NCI-H146 treated with DMSO at 0.1 percent for 48 hours (cell line): Measurements from ENCODE around the gene SMAD5.

Source experiments
- DNase-seq: peaks from one replicate; lab custom pipeline; 2025; ENCODE audit not compliant: unreplicated experiment; lab: John Stamatoyannopoulos, UW

SMAD5 gene

DNA sequence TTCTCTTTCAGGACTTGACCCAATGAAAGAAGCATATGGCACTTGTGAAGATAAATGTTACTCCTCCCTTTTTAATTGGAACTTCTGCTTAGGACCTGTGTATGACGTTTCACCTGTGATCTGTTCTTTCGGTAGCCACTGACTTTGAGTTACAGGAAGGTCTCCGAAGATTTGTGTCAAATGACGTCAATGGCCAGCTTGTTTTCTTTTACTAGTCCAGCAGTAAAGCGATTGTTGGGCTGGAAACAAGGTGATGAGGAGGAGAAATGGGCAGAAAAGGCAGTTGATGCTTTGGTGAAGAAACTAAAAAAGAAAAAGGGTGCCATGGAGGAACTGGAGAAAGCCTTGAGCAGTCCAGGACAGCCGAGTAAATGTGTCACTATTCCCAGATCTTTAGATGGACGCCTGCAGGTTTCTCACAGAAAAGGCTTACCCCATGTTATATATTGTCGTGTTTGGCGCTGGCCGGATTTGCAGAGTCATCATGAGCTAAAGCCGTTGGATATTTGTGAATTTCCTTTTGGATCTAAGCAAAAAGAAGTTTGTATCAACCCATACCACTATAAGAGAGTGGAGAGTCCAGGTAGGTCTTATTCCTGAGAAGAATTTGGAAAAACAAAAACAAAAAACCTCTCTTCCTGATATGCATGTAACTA lies 21.1 kb downstream of the SMAD5 start:
- DNase-seq = no peak

DNA sequence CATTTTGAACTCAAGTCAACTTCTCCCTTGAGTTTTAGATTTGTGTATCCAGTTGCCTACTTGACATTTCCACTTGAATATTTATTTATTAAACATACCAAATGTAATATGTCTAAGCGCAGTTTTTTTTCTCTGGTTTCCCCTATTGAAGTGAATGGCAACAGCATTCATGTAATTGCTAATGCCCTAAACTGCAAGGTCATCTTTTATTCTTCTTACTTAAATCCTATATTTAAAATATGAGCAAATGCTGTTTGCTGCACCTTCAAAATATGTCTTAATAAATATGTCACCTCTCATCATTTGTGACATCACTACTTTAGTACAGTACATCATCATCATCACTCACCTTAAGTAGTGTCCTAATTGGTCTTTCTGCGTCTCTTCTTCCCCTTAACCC lies 22.4 kb downstream of the SMAD5 start:
- DNase-seq = no peak

DNA sequence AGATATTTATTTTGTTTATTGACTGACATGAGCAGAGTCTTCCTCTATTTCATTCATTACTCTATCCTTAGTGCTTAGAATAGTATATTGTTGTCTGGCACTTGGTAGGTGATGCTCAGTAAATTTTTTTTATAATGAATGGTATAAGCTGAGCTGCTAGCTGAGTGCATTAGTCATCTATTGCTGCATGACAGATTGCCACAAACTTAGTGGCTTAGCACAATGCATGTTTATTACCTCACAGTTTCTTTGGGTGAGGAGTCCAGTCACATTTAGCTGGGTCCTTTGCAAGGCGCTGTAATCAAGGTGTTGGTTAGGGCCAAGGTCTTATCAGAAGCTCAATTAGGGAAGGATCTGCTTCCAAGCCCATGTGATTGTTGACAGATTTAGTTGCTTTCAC lies 23.1 kb downstream of the SMAD5 start:
- no peak for DNase-seq

DNA sequence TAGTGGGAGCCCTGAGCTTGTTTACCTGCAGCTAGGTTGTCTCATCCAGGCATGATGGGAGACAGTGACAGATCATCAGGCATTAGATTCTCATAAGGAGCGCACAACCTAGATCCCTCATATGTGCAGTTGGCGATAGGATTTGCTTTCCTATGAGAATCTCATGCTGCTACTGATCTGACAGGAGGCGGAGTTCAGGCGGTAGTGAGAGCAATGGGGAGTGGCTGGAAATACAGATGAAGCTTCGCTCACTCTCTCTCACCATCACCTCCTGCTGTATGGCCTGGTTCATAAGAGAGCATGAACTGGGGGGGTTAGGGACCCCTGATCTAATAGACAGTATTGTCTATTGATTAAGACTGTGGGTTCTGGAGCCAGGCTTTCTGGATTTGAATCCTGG lies 24.9 kb downstream of the SMAD5 start:
- no peak for DNase-seq

DNA sequence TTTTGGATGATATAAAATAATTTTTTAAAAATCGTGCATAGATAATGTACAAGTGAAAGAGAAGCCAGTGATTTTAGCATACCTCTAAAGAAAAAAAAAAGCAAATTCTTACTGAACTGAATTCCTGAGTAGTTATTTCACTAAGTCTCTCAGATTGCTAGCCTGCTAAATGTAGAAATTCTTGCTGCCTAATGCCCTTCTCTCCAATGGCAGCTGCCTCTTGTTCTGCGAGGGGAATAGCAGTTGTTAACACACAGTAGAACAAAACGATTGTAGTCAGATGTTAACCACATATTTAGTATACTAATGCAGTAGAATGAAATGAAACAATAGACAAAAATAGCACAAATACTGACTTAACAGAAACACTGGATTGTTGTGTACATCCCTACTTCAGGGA lies 26.8 kb downstream of the SMAD5 start:
- no peak for DNase-seq

DNA sequence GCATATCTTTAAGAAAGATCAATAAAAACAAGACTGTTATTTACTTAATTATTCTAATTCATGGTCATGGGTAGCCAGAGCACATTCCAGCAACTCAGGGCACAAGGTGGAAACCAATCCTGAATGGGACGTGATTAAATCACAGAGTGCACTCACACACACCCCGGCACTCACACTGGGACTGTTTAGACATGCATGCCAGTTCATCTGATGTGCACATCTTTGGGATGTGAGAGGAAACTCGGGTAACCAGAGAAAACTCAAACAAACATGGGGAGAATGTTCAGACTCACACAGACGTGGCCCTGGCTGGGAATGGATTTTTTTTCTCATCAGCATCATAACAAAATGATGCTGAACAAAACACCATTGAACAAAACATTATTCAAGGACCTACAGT lies 29.4 kb downstream of the SMAD5 start:
- DNase-seq = no peak

DNA sequence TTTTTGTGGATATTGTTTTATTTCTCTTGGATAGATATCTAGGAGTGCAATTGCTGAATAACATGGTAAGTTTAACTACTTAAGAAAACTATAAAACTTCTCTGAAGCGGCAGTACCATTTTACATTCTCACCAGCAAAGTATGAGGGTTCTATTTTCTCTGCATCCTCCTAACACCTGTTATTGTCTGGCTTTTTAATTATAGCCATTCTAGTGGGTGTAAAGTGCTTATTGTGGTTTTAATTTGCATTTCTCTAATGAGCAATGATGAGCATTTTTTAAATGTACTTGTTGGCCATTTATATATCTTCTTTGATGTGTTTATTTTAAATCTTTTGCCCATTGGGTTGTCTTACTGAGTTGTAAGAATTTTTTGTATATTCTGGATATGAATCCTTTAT lies 31.6 kb downstream of the SMAD5 start:
- no peak for DNase-seq

DNA sequence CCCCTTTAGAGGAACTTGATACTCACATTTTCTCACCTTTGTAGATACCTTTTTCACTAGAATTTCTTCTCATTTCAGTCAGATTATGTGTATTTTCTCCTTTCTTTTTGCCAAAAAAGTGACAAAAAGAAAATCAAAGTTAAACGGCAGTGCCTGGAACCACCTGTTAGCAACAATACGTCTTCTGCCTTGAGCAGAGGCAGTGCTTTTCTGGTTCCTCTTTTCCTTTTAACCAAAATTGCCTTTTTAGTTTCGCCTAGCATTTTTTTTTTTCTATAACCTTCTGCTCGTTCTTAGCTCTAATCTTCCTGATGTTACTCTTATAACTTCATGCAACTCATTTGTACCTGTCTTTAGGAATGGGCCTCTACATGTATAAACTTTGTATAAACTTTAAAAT lies 34.3 kb downstream of the SMAD5 start:
- DNase-seq = no peak

DNA sequence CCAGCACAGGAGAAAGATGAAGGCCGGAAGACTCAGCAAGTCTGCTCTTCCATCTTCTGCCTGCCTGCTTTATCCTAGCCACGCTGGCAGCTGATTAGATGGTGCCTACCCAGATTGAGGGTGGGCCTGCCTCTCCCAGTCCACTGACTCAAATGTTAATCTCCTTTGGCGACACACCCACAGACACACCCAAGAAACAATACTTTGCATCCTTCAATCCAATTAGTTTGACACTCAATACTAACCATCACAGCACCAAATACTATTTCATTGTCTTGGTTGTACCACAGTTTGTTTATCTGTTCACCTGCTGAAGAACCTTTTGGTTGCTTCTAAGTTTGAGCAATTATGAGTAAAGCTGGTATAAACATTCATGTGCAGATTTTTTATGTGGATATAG lies 36.6 kb downstream of the SMAD5 start:
- DNase-seq = no peak

DNA sequence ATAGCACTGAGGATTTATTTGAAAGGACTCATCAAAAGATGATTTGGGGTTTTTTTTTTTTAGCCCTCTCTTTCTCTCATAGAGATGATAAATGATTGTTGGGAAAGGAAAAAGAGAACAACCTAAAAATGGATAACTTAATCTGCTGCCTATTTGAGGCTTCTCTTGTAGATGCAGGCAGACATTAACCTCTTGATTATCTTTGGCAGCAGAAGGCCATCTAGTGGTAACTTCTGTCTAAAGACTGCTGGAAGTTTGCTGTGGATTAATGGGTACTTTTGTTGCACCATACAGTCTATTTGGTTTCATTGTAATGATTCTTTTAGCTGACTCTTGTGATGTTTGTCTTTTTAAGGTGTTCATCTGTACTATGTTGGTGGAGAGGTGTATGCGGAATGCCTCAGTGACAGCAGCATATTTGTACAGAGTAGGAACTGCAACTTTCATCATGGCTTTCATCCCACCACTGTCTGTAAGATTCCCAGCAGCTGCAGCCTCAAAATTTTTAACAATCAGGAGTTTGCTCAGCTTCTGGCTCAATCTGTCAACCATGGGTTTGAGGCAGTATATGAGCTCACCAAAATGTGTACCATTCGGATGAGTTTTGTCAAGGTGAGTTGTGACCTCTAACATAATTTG lies 41.5 kb downstream of the SMAD5 start:
- peak; percentile 6 for DNase-seq

DNA sequence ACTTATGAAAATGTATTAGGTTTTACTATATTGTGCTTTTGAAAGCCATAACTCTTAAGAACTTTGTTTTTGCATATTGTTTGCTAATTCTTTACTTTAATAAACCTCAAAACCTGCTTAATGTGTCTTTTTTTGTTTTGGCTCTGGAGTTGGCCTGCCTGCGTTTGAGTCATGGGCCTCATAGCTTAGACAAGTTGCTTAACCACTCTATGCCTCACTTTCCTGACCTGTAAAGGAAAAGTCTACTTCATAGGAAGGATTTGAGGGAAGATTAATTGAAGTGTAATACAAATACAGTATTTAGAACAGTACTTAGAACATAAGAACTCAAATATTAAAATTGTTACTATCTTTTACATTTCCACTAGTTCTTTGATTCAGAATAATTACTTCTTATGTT lies 50.0 kb downstream of the SMAD5 start:
- DNase-seq = no peak

DNA sequence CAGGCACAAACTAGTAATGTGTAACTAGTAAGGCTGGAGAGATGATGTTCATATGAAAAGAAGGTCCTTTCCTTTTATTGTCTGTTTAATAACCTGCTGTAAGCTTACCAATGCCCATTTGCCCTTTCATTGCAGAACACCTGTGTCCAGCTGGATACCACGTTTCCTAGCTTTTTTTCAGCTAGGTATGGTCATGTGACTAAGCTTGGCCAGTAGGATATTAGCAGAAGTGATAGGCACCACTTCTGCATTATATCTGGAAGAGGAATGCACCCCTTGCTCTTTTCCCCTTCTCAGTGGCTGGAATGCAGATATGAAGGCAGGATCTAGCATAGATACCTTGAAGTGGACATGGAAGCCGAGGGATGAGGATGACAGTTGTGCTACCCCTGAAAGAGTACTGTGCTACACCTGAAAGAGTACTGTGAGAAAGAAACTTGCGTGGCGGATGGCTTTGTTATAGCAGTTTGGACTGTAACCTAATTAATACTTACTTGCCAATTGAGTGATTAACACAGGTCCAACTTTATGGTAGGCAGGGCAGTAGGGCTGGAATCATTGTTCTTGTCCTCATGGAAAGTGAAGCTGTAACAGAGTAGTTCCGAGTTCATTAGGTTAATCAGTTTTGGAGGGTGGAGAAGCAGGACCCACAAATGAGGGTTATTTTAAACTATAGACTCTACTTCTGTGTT lies 53.5 kb downstream of the SMAD5 start:
- no peak for DNase-seq

DNA sequence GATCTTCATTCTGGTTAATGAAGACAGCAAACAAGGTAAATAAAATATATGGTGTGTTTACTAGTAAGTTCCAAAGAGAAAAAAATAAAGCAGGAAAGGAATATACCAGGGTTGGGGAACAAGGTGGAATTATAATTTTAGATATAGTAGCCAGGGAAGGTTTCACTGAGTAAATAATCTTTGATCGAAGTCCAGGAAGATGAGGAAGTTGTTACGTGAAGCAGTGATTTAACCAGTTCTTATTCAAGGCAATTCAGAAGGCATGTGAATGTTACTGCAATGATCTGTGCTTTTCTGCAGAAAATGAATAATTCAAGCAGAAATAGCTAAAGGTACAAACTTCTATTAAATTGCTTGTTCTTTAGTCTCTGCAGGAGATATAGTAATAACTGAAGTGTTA lies 54.2 kb downstream of the SMAD5 start:
- DNase-seq = no peak

DNA sequence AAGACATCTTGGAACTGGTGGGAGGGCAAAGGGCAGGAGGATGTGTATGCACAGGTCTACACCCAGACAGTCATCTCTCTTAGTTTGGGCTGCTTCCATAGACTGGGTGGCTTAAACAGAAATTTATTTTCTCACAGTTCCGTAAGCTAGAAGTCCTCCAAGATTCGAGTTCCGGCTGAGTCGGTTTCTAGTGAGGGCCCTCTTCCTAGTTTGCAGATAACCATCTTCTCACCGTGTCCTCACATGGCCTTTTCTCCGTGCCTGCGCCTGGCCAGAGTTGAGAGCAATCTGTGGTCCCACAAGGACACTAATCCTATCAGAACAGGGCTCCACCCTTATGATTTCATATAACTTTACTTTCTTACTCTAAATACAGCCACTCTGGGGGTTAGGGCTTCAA lies 56.2 kb downstream of the SMAD5 start:
- DNase-seq = no peak

DNA sequence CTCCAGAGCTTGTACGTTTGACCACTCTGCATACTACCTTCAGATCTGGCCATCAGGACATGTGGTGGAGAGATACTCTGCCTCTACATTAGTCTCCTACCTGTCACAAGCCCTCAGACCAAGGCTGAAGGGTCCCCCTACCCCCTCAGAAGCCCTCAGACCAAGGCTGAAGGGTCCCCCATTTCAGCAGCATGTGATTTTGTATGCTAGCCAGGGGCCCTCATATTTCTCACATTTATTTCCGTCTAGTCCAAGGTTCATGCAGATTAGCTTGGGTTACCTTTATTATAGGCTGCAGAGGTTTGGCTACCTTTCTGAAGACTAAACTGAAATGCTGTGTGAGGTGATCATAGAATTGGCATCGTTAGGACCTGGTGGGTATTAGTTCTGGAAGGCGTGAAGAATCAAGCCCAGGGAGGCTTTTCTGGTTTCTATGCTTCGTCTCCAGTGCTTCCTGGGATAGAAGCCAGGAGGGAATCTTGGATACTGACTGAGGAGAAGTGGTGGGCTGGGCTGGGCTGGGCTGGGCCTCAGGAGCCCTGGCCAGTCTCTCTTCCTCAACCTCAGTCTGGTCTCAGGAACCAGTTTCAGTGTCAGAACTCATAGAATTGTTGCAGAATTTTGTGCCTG lies 57.6 kb downstream of the SMAD5 start:
- DNase-seq = no peak

DNA sequence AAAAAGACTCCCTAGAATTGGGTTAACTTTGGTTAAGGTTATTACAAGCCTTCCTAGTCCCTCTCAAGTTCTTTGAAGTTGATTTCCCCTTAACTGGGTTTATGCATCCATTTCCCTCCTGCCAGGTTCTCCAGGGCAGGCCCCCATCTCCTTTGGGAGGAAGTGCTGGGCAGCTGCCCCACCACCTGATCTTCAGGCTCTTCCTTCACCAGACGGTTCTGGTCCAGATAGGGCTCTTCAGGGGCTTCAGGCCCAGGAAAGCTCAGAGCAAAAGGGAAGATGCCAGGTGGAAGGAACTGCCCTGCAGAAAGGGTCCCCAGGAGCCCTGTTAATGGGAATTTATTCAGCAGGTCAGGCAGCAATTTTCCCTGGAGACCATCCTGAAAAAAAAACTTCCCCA lies 58.3 kb downstream of the SMAD5 start:
- DNase-seq = no peak

DNA sequence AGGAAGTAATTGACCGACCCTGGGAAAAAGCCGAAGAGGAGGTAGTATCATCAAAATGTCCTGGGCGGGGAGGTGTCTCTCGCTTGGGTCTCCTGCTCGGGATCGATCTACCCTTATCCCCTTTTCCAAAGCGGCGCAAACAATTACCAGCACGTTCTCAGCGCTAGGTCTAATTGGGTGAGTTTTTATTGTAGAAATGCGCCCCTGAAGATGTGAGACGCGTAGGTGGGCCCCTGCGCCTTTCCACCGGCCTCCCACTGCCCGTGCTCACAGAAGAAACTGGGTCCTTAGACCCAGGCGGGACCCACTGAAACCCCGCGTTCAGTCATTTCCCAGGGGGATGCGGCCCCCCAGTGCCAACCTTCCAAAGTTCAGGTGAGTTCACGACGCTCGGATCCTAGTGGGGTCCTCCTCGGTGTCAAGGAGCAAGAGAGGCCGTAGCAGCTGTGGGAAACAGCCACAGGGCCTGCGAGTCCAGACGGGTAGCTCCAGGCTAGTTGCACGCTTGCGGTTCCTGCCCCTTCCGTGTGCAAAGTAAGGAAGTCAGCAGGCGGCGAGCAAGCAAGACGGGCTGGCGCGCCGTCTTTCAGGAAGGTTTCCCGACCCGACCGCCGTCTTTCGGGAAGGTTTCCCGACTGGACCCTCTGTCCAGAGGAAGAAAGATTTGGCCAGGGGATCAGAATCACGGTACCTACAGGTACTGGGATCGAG lies 58.8 kb downstream of the SMAD5 start:
- DNase-seq = no peak

DNA sequence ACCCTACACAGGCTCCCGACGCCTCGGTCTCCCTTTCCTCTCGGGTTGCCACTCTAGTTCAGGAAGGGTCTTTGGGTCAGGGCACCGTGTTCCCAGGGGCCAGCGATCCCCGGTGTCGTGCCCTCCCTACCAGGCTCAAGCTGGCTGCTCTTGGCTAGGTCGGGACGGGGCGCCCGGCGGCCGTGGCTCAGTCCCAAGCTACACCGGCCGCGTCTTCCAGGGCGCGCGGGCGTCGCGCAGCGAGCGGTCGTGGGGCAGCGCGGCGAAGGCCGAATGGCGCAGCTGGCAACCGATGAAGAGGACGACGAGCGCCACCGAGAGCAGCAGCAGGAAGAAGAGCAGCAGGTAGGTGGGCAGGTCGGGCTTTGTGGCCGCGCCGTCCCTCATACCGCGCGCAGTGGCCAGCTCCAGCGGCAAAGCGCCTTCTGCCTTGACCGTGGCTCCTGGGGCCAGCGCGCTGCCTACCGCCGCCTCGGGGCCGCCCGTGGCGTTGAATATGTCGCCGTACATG lies 59.4 kb downstream of the SMAD5 start:
- DNase-seq = no peak

DNA sequence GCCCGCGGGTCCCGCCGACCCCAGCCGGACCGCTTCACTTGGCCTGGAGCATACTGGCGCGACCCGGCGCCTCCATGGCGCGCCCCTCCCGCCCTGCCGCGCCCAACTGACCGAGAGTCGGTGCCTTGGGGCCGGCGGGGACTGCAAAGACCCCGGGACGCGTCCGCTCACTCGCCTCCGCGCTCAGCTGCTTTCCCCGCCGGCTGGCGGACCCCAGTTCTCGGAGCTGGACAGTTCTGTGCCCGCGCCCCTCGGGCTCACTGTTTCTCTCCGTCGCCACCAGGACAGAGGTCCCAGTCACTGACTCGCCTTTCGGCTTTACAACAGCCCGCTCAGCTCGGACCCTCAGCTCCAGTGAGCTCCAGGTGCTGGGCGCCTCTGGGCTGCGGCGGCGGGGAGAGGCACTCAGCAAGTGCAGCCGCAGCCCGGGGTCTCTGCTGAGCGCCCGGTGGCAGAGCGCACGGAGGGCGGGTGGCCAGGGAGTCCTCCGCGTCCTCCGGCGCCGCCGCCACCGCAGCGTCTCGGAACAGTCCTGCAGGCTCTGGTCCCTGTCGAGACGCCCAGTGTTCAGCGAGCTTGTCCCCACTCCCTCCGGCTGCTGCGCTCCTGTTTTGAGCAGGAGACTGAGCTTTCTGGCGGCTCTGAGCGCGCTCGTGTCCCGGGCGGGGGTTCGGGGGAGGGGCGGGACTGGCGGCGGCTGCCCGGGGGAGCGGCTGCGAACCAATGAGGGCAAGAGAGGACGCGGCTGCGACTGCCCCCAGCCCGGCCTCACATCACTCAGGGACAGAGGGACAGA lies 60.1 kb downstream of the SMAD5 start, which contains the start of gene SMIM32:
Gene SMIM32 (minus strand): TSS at position 637 of the 796 bp plus-strand sequence. CDS start 638 bp downstream, outside the sequence.
- DNase-seq = peak; percentile 17

DNA sequence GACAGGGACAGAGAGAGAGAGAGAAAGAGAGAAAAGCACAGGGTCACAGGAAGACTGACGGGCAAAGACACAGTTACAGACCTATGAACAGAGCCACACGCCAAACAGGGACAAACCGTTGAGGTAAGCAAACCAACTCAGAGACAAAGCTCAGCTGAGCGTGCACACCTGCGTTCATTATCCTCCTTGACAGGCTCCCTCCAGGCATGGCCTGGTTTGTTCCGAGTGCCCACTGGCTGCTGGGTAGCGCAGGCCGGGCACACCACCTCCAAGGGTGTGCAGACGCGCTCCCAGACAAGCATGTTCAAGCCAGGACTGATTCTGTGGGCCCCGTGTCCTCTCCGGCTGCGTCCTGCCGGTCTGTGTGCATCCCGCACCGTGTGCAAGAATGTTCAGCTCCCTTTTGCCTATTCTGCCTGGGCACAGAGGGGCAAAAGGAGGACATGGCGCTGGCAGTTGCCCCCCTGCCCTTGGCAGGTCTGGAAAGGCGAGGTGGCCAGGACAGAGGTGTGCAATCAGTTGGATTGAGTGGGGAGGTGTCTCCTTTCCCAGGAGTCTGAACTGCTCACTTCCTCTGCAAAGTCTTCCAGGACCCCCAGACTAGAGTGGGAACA lies 60.8 kb downstream of the SMAD5 start:
- DNase-seq = no peak
